H1 (cell line): Measurements from ENCODE around the gene LRRC28. TPM values are rescaled to one million over a fixed set of nuclear protein-coding genes. Genes with fewer than 3 reads are reported as not detected.

Source experiments
- FOSL1 ChIP-seq: IDR thresholded peaks from 2 replicates; pipeline ENCODE4 v1.6.1; 2011; ENCODE audit warnings: mild to moderate bottlenecking, low read depth, low read length, moderate library complexity; ENCODE audit not compliant: insufficient read depth
- SP2 ChIP-seq: IDR thresholded peaks from 2 replicates; pipeline ENCODE4 v1.6.1; 2012; ENCODE audit warnings: mild to moderate bottlenecking, low read length, inconsistent platforms
- USF2 ChIP-seq: IDR thresholded peaks from 2 replicates; pipeline ENCODE4 v1.6.1; 2011; ENCODE audit warnings: low read length, improper control_type of control experiment
- polyA plus RNA-seq, 7 experiments: library from polyadenylated mRNA; depleted of rRNA in 3 of 7; stranded (reverse) in 5 of 7; unstranded in 2 of 7; fragments of >200 nt in 5 of 7; fragments of 200-250 nt in 2 of 7; gene quantifications; 1 replicate in 5 of 7; 2 replicates in 1 of 7; 4 replicates in 1 of 7; pipeline versions ENCODE4 v1.2.1 to v1.2.3, GENCODE V29; 2011 to 2013; ENCODE audit warnings: missing spikeins in 2 of 7, mixed read lengths in 2 of 7
- total RNA-seq: library from RNA; stranded (reverse); fragmentation: NEBNext Ultra II Directional; extraction: Animal tissue kit (Norgen Biotek cat#: 25700); gene quantifications from 2 replicates; pipeline ENCODE4 v1.2.1, GENCODE V29; 2021

Gene LRRC28
- total and polyA plus RNA-seq, 2 of the 8 experiments (the other 6 are each of a cell fraction or from before 2014, with no cell fraction given): 20.2 to 23.3 TPM

- TF ChIP-seq USF2 (no peak), FOSL1 (no peak), SP2 (no peak)
Observed at GRCh38 chr15:99250001-99250400, 1.3 kb upstream of the LRRC28 start (continued).
